IMR-90 (cell line): ENCODE results near the gene RRP8. TPM values are rescaled to one million over a fixed set of nuclear protein-coding genes. Genes with fewer than 3 reads are reported as not detected.

ENCODE experiments used
- ATAC-seq: fragments of 200-7000 bp; cut with Tn5 transposase; 2 replicates; pipeline ENCODE4 v1.9.1; 2020; ENCODE audit warnings: low read depth, mild to moderate bottlenecking, moderate library complexity
- BruUV-seq: library from RNA; stranded (reverse); fragments of 400-500 nt; replicated peaks from 2 replicates; lab custom pipeline; 2021; lab: Mats Ljungman, UMichigan
- CTCF ChIA-PET: fragments of 300-600 bp; formaldehyde crosslinking; extraction: SDS; loops from one replicate; lab custom pipeline; 2021; ENCODE audit warnings: antibody characterized with exemption; lab: Yijun Ruan, JAX
- POLR2A ChIA-PET: fragments of 300-600 bp; sonication (Branson Sonifier 250); formaldehyde crosslinking; loops from one replicate; lab custom pipeline; 2022; ENCODE audit warnings: antibody characterized with exemption; ENCODE audit not compliant: unreplicated experiment; lab: Charles Lee
- DNase-seq: peaks from one replicate; pipeline ENCODE4 v3.0.0; 2013
- H2AFZ ChIP-seq: replicated peaks from 2 replicates; pipeline ENCODE3; 2013; ENCODE audit warnings: low read length, mild to moderate bottlenecking; ENCODE audit not compliant: poor library complexity
- H2AK5ac ChIP-seq: 2 replicates; pipeline ENCODE4 v1.6.1; 2013; ENCODE audit warnings: low read depth, low read length, inconsistent platforms
- H2AK9ac ChIP-seq: replicated peaks from 2 replicates; pipeline ENCODE3; 2013; ENCODE audit warnings: mild to moderate bottlenecking, low read depth, low read length, moderate library complexity; ENCODE audit not compliant: poor library complexity
- H2BK120ac ChIP-seq: 2 replicates; pipeline ENCODE4 v1.6.1; 2013; ENCODE audit warnings: low read depth, low read length, inconsistent platforms
- H2BK15ac ChIP-seq: 3 replicates; pipeline ENCODE4 v1.6.1; 2013; ENCODE audit warnings: low read depth, low read length, inconsistent platforms
- H2BK20ac ChIP-seq: 2 replicates; pipeline ENCODE4 v1.6.1; 2013; ENCODE audit warnings: low read depth, mild to moderate bottlenecking, inconsistent platforms, low read length, moderate library complexity
- H2BK5ac ChIP-seq: 2 replicates; pipeline ENCODE4 v1.6.1; 2013; ENCODE audit warnings: mild to moderate bottlenecking, low read depth, low read length, inconsistent platforms; ENCODE audit not compliant: poor library complexity, severe bottlenecking
- H3K14ac ChIP-seq: replicated peaks from 2 replicates; pipeline ENCODE4 v1.6.1; 2013; ENCODE audit warnings: low read depth, low read length, inconsistent platforms
- H3K18ac ChIP-seq: 2 replicates; pipeline ENCODE4 v1.6.1; 2013; ENCODE audit warnings: low read depth, low read length, control low read depth
- H3K23ac ChIP-seq: 2 replicates; pipeline ENCODE4 v1.6.1; 2013; ENCODE audit warnings: low read depth, low read length, inconsistent platforms
- H3K27ac ChIP-seq: 2 replicates; pipeline ENCODE4 v1.5.1; 2013; ENCODE audit warnings: mild to moderate bottlenecking, control low read depth, low read length; ENCODE audit not compliant: insufficient read depth
- H3K27me3 ChIP-seq: 2 replicates; pipeline ENCODE4 v1.6.1; 2013; ENCODE audit warnings: low read length; ENCODE audit not compliant: control insufficient read depth, insufficient read depth
- H3K36me3 ChIP-seq: 2 replicates; pipeline ENCODE4 v1.6.1; 2013; ENCODE audit warnings: low read length, mixed read lengths; ENCODE audit not compliant: control insufficient read depth, insufficient read depth
- H3K4ac ChIP-seq: 2 replicates; pipeline ENCODE4 v1.6.1; 2013; ENCODE audit warnings: low read depth, low read length, inconsistent platforms
- H3K4me1 ChIP-seq: 2 replicates; pipeline ENCODE4 v1.6.1; 2013; ENCODE audit warnings: low read length, mixed read lengths; ENCODE audit not compliant: control insufficient read depth, insufficient read depth
- H3K4me2 ChIP-seq: 2 replicates; pipeline ENCODE4 v1.6.1; 2013; ENCODE audit warnings: low read depth, mild to moderate bottlenecking, control low read depth, low read length, moderate library complexity
- H3K4me3 ChIP-seq: 2 replicates; pipeline ENCODE4 v1.5.1; 2013; ENCODE audit warnings: low read depth, mild to moderate bottlenecking, control low read depth, low read length, moderate library complexity; ENCODE audit not compliant: insufficient read depth
- H3K56ac ChIP-seq: 2 replicates; pipeline ENCODE4 v1.6.1; 2013; ENCODE audit warnings: low read length, inconsistent platforms; ENCODE audit not compliant: insufficient read depth; ENCODE audit errors: extremely low read depth
- H3K79me1 ChIP-seq, 2 experiments: 2 replicates each; pipeline ENCODE4 v1.6.1; 2013; ENCODE audit warnings: low read length in 2 of 2, inconsistent platforms in 1 of 2, low read depth in 1 of 2
- H3K9ac ChIP-seq: 2 replicates; pipeline ENCODE4 v1.6.1; 2013; ENCODE audit warnings: low read depth, low read length, control low read depth
- H3K9me1 ChIP-seq: 2 replicates; pipeline ENCODE4 v1.6.1; 2013; ENCODE audit warnings: low read length, inconsistent platforms; ENCODE audit not compliant: insufficient read depth
- H3K9me3 ChIP-seq: 2 replicates; pipeline ENCODE4 v1.6.1; 2013; ENCODE audit warnings: low read length; ENCODE audit not compliant: control insufficient read depth, insufficient read depth
- H4K20me1 ChIP-seq: 2 replicates; pipeline ENCODE4 v1.6.1; 2013; ENCODE audit warnings: low read length, inconsistent platforms; ENCODE audit not compliant: insufficient read depth
- H4K5ac ChIP-seq: 2 replicates; pipeline ENCODE4 v1.6.1; 2013; ENCODE audit warnings: mild to moderate bottlenecking, low read depth, low read length, control low read depth
- H4K8ac ChIP-seq, 2 experiments: 2 replicates each; pipeline ENCODE4 v1.6.1; 2013; ENCODE audit warnings: low read depth in 2 of 2, low read length in 2 of 2, control low read depth in 1 of 2, inconsistent platforms in 1 of 2
- H4K91ac ChIP-seq: 2 replicates; pipeline ENCODE4 v1.6.1; 2013; ENCODE audit warnings: low read depth, low read length, inconsistent platforms; ENCODE audit not compliant: insufficient read depth
- BHLHE40 ChIP-seq: fragments of 150-350 bp; IDR thresholded peaks from 2 replicates; pipeline ENCODE4 v1.6.1; 2016; ENCODE audit warnings: mild to moderate bottlenecking, low read depth, low read length
- CEBPB ChIP-seq: IDR thresholded peaks from 2 replicates; pipeline ENCODE4 v1.6.1; 2012; ENCODE audit warnings: low read depth, low read length, improper control_type of control experiment
- CHD1 ChIP-seq: IDR thresholded peaks from 2 replicates; pipeline ENCODE4 v1.6.1; 2012; ENCODE audit warnings: low read depth, low read length, improper control_type of control experiment
- FOS ChIP-seq: fragments of 150-350 bp; IDR thresholded peaks from 2 replicates; pipeline ENCODE4 v1.6.1; 2016; ENCODE audit warnings: low read depth, low read length
- MAFK ChIP-seq: IDR thresholded peaks from 2 replicates; pipeline ENCODE4 v1.6.1; 2012; ENCODE audit warnings: low read depth, low read length, improper control_type of control experiment
- MXI1 ChIP-seq: IDR thresholded peaks from 2 replicates; pipeline ENCODE4 v1.6.1; 2012; ENCODE audit warnings: low read depth, mild to moderate bottlenecking, low read length, moderate library complexity, borderline replicate concordance
- NFE2L2 ChIP-seq: fragments of 150-350 bp; IDR thresholded peaks from 2 replicates; pipeline ENCODE4 v1.6.1; 2016; ENCODE audit warnings: low read depth, mild to moderate bottlenecking, low read length
- POLR2A ChIP-seq: IDR thresholded peaks from 2 replicates; pipeline ENCODE4 v1.6.1; 2012; ENCODE audit warnings: mild to moderate bottlenecking, low read depth, low read length
- RAD21 ChIP-seq: IDR thresholded peaks from 2 replicates; pipeline ENCODE4 v1.6.1; 2012; ENCODE audit warnings: low read length, improper control_type of control experiment
- RCOR1 ChIP-seq: IDR thresholded peaks from 2 replicates; pipeline ENCODE4 v1.6.1; 2012; ENCODE audit warnings: mild to moderate bottlenecking, low read length, improper control_type of control experiment; ENCODE audit not compliant: insufficient replicate concordance
- RFX5 ChIP-seq: IDR thresholded peaks from 2 replicates; pipeline ENCODE4 v1.8.0; 2012; ENCODE audit warnings: low read depth, mild to moderate bottlenecking, low read length, moderate library complexity
- SMC3 ChIP-seq: fragments of 150-350 bp; IDR thresholded peaks from 2 replicates; pipeline ENCODE4 v1.6.1; 2016; ENCODE audit warnings: low read depth, mild to moderate bottlenecking, antibody characterized with exemption, low read length, moderate library complexity
- WGBS, 2 experiments: methylation state at CpG; one replicate each; pipeline versions ENCODE4 v1.1.5 to v1.1.7; 2013; ENCODE audit warnings: missing lambda C conversion rate in 2 of 2; ENCODE audit not compliant: insufficient read length in 1 of 2; ENCODE audit errors: extremely low coverage in 2 of 2; 5-methylcytosine and 5-hydroxymethylcytosine counted together
- dilution Hi-C: fragments of 300-500 bp; cut with HindIII; formaldehyde crosslinking; loops from one replicate; pipeline ENCODE4 v1.14.3; 2018; ENCODE audit warnings: low sequenced_read_pairs; ENCODE audit not compliant: unreplicated experiment
- in situ Hi-C: fragments of 300-500 bp; cut with MboI; formaldehyde crosslinking; loops from 3 replicates; pipeline ENCODE4 v1.14.3; 2019; ENCODE audit warnings: low sequenced_read_pairs, inconsistent platforms, mixed read lengths
- intact Hi-C: fragments of 100-400 bp; cut with micrococcal nuclease; formaldehyde crosslinking; loops from 2 replicates; pipeline ENCODE4 v1.10.0; 2022
- polyA plus RNA-seq, 3 experiments: library from polyadenylated mRNA; depleted of rRNA; stranded (reverse); fragments of >200 nt; gene quantifications; 2 replicates each; pipeline ENCODE4 v1.2.3, GENCODE V29; 2012; ENCODE audit warnings: low replicate concordance in 1 of 3
- total RNA-seq: library from RNA; depleted of rRNA; stranded (reverse); fragments of >200 nt; gene quantifications from 2 replicates; pipeline ENCODE4 v1.2.3, GENCODE V29; 2012
- TF ChIP-seq, protein P1 (sequence below): fragments of 150-350 bp; IDR thresholded peaks from 2 replicates; pipeline ENCODE4 v1.6.1; 2016; ENCODE audit warnings: low read depth, mild to moderate bottlenecking, low read length, moderate library complexity, borderline replicate concordance
- TF ChIP-seq, protein P2 (sequence below): conservative IDR thresholded peaks from 2 replicates; pipeline ENCODE4 v1.5.1; 2012; ENCODE audit warnings: mild to moderate bottlenecking, low read depth, low read length, improper control_type of control experiment
- TF ChIP-seq, protein P3 (sequence below): fragments of 150-350 bp; IDR thresholded peaks from 2 replicates; pipeline ENCODE4 v1.6.1; 2017; ENCODE audit warnings: mild to moderate bottlenecking, antibody characterized with exemption, low read length, low read depth

Gene RRP8
- total and polyA plus RNA-seq, 2 of the 4 experiments (the other 2 are of a cell fraction): 10.8 to 11.5 TPM

DNA sequence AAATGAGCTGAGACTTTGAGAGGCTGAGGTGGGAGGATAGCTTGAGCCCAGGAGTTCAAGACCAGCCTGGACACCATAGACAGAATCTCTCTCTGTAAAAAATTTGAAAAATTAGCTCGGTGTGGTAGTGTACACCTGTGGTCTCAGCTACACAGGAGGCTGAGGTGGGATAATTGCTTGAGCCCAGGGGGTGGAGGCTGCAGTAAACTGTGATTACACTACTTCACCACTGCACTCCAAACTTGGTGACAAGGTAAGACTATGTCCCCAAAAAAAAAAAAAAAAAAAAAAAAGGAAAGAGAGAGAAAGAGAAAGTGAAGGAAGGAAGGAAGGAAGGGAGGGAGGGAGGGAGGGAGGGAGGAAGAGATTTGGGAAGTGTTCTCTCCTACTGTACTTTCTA lies 25.3 kb downstream of the RRP8 start:
- Histone ChIP-seq H3K23ac (no peak overlapping the region), H3K56ac (no peak overlapping the region), H3K27ac (no peak overlapping the region), H3K9me1 (peaks cover 10% of the 10 kb centered on the region; the same call in 1 of the 2 replicates), H3K4me1 (peaks cover 4% of the 10 kb centered on the region; the same call in 1 of the 2 replicates), H3K4me2 (no peak overlapping the region), H2AFZ (no peak overlapping the region), H3K79me1 (peaks cover 0 to 6% of the 10 kb centered on the region in 2 experiments; a peak in 2 of 4 replicates), H2BK5ac (no peak overlapping the region), H3K27me3 (no peaks in the 10 kb centered on the region), H3K9ac (no peak overlapping the region), H3K14ac (no peak overlapping the region), H3K4me3 (no peak overlapping the region), H3K4ac (no peak overlapping the region), H2BK120ac (no peak overlapping the region), H3K18ac (no peak overlapping the region), H3K9me3 (no peaks in the 10 kb centered on the region), H2AK5ac (no peak overlapping the region), H4K91ac (no peak overlapping the region), H2BK20ac (no peak overlapping the region), H4K5ac (no peak overlapping the region), H2AK9ac (no peak overlapping the region), H2BK15ac (no peak overlapping the region), H3K36me3 (no peaks in the 10 kb centered on the region), H4K20me1 (no peaks in the 10 kb centered on the region), H4K8ac (no peak overlapping the region)
- DNase-seq (no peak), ATAC-seq (no peak)
- dilution Hi-C loops: no loop called here
- WGBS, 2 experiments: no CpG with 5 or more reads among the region's 1 CpG
- CTCF ChIA-PET: no interaction called here
- BruUV-seq: no TSS peak
- POLR2A ChIA-PET: no interaction called here
- in situ Hi-C loops: no loop called here
- intact Hi-C loops: no loop called here
- TF ChIP-seq RFX5: no peak
- TF ChIP-seq SMC3: no peak
- TF ChIP-seq, protein P1, sequence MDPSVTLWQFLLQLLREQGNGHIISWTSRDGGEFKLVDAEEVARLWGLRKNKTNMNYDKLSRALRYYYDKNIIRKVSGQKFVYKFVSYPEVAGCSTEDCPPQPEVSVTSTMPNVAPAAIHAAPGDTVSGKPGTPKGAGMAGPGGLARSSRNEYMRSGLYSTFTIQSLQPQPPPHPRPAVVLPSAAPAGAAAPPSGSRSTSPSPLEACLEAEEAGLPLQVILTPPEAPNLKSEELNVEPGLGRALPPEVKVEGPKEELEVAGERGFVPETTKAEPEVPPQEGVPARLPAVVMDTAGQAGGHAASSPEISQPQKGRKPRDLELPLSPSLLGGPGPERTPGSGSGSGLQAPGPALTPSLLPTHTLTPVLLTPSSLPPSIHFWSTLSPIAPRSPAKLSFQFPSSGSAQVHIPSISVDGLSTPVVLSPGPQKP: no peak
- TF ChIP-seq BHLHE40: no peak
- TF ChIP-seq RCOR1: no peak
- TF ChIP-seq MXI1: no peak
- no peak for TF ChIP-seq POLR2A
- TF ChIP-seq CHD1: no peak
- TF ChIP-seq, protein P2, sequence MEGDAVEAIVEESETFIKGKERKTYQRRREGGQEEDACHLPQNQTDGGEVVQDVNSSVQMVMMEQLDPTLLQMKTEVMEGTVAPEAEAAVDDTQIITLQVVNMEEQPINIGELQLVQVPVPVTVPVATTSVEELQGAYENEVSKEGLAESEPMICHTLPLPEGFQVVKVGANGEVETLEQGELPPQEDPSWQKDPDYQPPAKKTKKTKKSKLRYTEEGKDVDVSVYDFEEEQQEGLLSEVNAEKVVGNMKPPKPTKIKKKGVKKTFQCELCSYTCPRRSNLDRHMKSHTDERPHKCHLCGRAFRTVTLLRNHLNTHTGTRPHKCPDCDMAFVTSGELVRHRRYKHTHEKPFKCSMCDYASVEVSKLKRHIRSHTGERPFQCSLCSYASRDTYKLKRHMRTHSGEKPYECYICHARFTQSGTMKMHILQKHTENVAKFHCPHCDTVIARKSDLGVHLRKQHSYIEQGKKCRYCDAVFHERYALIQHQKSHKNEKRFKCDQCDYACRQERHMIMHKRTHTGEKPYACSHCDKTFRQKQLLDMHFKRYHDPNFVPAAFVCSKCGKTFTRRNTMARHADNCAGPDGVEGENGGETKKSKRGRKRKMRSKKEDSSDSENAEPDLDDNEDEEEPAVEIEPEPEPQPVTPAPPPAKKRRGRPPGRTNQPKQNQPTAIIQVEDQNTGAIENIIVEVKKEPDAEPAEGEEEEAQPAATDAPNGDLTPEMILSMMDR: no peak
- no peak for TF ChIP-seq NFE2L2
- TF ChIP-seq CEBPB: no peak
- TF ChIP-seq, protein P3, sequence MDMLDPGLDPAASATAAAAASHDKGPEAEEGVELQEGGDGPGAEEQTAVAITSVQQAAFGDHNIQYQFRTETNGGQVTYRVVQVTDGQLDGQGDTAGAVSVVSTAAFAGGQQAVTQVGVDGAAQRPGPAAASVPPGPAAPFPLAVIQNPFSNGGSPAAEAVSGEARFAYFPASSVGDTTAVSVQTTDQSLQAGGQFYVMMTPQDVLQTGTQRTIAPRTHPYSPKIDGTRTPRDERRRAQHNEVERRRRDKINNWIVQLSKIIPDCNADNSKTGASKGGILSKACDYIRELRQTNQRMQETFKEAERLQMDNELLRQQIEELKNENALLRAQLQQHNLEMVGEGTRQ: no peak
- no peak for TF ChIP-seq FOS
- no peak for TF ChIP-seq RAD21
- no peak for TF ChIP-seq MAFK
